Sigmoid colon (tissue), 7 donors: Measurements from ENCODE around the gene PTPN9. TPM values are rescaled to one million over a fixed set of nuclear protein-coding genes. Genes with fewer than 3 reads are reported as not detected.
"Not testable (repeated sequence)": the region's sequence is repeated elsewhere in the genome, so short reads cannot be mapped to it uniquely, and the experiment has no call there.

Source experiments
- DNase-seq: peaks from one replicate; pipeline ENCODE4 v3.0.0-alpha.2; 2019
- H3K27ac ChIP-seq, 4 donors: fragments of 200-600 bp; sonication (generic); one replicate each; pipeline ENCODE4 v1.5.1; 2016 to 2019; ENCODE audit warnings: mild to moderate bottlenecking in 1 of 4
- H3K27me3 ChIP-seq, 3 donors: fragments of 200-600 bp; sonication (generic); one replicate each; pipeline ENCODE4 v1.5.1; 2019; ENCODE audit warnings: mild to moderate bottlenecking in 1 of 3
- H3K36me3 ChIP-seq, 4 donors: fragments of 200-600 bp; sonication (generic); one replicate each; pipeline ENCODE4 v1.5.1; 2016 to 2019
- H3K4me1 ChIP-seq, 4 donors: fragments of 200-600 bp; sonication (generic); one replicate each; pipeline ENCODE4 v1.5.1; 2017 to 2019
- H3K4me3 ChIP-seq, 4 donors: fragments of 200-600 bp; sonication (generic); one replicate each; pipeline ENCODE4 v1.5.1; 2017 to 2019; ENCODE audit warnings: mild to moderate bottlenecking in 2 of 4, moderate library complexity in 1 of 4
- H3K9me3 ChIP-seq, 4 donors: fragments of 200-600 bp in 3 of 4; sonication (generic) in 3 of 4; one replicate each; pipeline versions ENCODE4 v1.5.1 to v1.6.1; 2013 to 2019
- EP300 ChIP-seq, 4 donors: sonication (generic); formaldehyde crosslinking; IDR thresholded peaks; one replicate each; pipeline ENCODE4 v1.6.1; 2017; ENCODE audit warnings: antibody characterized with exemption in 4 of 4
- POLR2A ChIP-seq, 2 donors: fragments of 450-650 bp; IDR thresholded peaks; one replicate each; pipeline ENCODE4 v1.6.1; 2016; ENCODE audit warnings: antibody characterized with exemption in 2 of 2, mild to moderate bottlenecking in 2 of 2, moderate library complexity in 2 of 2
- POLR2AphosphoS5 ChIP-seq, 4 donors: sonication (generic); formaldehyde crosslinking; IDR thresholded peaks; one replicate each; pipeline ENCODE4 v1.6.1; 2017; ENCODE audit warnings: antibody characterized with exemption in 4 of 4
- WGBS, 2 donors: extraction: QIAGEN DNeasy Blood & Tissue Kit; methylation state at CpG; one replicate each; pipeline ENCODE4 v1.1.7; 2013; 5-methylcytosine and 5-hydroxymethylcytosine counted together
- intact Hi-C: fragments of 100-400 bp; cut with DNase I; formaldehyde crosslinking; loops from one replicate; pipeline ENCODE4 v1.15.1; 2023
- polyA plus RNA-seq, 3 donors: library from polyadenylated mRNA; stranded (reverse); fragments of 200-250 nt; gene quantifications; one replicate each; pipeline ENCODE4 v1.2.3, GENCODE V29; 2013
- total RNA-seq, 4 donors: library from RNA; depleted of rRNA; stranded (reverse); fragments of >200 nt; gene quantifications; one replicate each; pipeline ENCODE4 v1.1.0, GENCODE V29; 2016
- TF ChIP-seq, protein P1 (sequence below), 4 experiments: fragments of 450-650 bp in 3 of 4; fragments of 200-600 bp in 1 of 4; IDR thresholded peaks; one replicate each; pipeline ENCODE4 v1.5.1; 2016 to 2019; ENCODE audit warnings: antibody characterized with exemption in 4 of 4, mild to moderate bottlenecking in 3 of 4, moderate library complexity in 2 of 4
- donor health status: healthy with polysubstance abuse.
- donor health status: Bipolar disorder and iron deficiency.
- donor health status: healthy.

The PTPN9 gene
- total and polyA plus RNA-seq, 7 donors, result 12.2 to 23.1 (median 19.8) TPM

DNA sequence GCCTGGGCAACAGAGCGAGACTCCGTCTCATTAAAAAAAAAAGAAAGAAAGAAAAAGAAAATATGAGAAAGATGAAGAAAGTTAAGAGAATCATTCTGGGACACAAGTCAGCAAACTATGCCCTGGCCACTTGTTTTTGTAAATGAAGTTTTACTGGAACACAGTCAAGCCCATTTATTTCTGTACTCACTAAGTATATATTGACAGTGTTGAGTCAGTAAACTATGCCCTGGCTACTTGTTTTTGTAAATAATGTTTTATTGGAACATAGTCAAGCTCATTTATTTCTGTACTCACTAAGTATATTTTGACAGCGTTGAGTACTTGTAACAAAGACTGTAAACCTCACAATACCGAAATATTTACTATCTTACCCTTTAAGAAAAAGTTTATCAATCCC is 85.4 kb downstream of the PTPN9 start:
- no peaks in the 10 kb centered on the region for H3K9me3 ChIP-seq
- WGBS, 2 donors, result 92 to 95% methylated on average over 4 of the region's 4 CpGs
- DNase-seq, result no peak
- H3K36me3 ChIP-seq, result peaks cover 0 to 62% (median 15%) of the 10 kb centered on the region in 4 donors
- no peak overlapping the region for H3K4me3 ChIP-seq
- TF ChIP-seq EP300 (IDR thresholded peaks at IDR 0.05) (no peak), POLR2A (IDR thresholded peaks at IDR 0.05) (no peak), POLR2AphosphoS5 (IDR thresholded peaks at IDR 0.05) (no peak)
- TF ChIP-seq, protein P1, sequence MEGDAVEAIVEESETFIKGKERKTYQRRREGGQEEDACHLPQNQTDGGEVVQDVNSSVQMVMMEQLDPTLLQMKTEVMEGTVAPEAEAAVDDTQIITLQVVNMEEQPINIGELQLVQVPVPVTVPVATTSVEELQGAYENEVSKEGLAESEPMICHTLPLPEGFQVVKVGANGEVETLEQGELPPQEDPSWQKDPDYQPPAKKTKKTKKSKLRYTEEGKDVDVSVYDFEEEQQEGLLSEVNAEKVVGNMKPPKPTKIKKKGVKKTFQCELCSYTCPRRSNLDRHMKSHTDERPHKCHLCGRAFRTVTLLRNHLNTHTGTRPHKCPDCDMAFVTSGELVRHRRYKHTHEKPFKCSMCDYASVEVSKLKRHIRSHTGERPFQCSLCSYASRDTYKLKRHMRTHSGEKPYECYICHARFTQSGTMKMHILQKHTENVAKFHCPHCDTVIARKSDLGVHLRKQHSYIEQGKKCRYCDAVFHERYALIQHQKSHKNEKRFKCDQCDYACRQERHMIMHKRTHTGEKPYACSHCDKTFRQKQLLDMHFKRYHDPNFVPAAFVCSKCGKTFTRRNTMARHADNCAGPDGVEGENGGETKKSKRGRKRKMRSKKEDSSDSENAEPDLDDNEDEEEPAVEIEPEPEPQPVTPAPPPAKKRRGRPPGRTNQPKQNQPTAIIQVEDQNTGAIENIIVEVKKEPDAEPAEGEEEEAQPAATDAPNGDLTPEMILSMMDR (IDR thresholded peaks at IDR 0.05), result no peak
- no peak overlapping the region for H3K27ac ChIP-seq
- no peaks in the 10 kb centered on the region for H3K27me3 ChIP-seq
- intact Hi-C loops, result no loop called here
- H3K4me1 ChIP-seq, result no peaks in the 10 kb centered on the region

DNA sequence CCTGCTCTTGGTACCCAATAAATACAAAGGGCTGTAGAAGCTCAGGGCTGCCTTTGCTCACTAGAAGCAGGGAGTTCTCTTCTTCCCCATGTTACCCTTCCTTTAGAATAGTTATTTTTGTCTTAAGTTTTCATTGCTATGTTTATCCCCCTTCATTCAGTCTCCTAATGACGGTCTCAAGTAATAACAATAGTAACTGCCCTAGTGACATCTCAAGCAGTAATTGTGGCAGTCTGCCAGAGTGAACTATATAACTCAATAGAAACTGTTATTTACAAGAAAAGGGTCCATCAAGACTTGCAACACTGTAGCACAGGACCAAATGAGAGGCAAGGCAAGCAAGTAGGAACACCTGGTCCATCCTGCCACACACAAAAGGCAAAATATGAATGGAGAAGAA is 95.2 kb downstream of the PTPN9 start:
- no peak for DNase-seq
- 88 to 97% methylated on average over 1 of the region's 1 CpG for WGBS, 2 donors
- no peaks in the 10 kb centered on the region for H3K27me3 ChIP-seq
- intact Hi-C loops, result no loop called here
- no peak overlapping the region for H3K27ac ChIP-seq
- peaks cover 0 to 41% (median 7%) of the 10 kb centered on the region in 4 donors for H3K36me3 ChIP-seq
- TF ChIP-seq POLR2A (IDR thresholded peaks at IDR 0.05), result no peak
- TF ChIP-seq POLR2AphosphoS5 (IDR thresholded peaks at IDR 0.05), result no peak
- TF ChIP-seq EP300 (IDR thresholded peaks at IDR 0.05), result no peak
- TF ChIP-seq, protein P1 (IDR thresholded peaks at IDR 0.05), result no peak
- no peaks in the 10 kb centered on the region for H3K4me1 ChIP-seq
- H3K4me3 ChIP-seq, result no peak overlapping the region
- H3K9me3 ChIP-seq, result no peaks in the 10 kb centered on the region

DNA sequence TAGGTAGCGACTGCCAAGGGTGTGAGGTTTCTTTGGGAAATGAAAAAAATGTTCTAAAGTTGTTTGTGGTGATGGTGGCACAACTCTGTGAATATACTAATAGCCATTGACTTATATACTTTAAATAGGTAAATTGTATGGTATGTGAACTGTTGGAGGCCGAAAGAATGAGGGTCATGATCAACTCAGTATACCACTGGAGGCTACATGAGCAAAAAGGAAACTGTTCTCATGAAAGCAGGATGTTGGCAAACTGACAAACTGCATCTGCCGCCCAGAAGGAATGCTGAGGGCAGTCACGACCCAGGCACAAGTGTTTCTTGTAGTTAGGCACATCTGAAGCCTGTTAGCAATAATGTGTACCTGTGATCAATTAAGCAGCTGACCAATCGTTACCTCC is 95.6 kb downstream of the PTPN9 start:
- peaks cover 2 to 41% (median 11%) of the 10 kb centered on the region in 4 donors for H3K36me3 ChIP-seq
- 85 to 92% methylated on average over 5 of the region's 5 CpGs for WGBS, 2 donors
- DNase-seq, H3K27ac ChIP-seq, intact Hi-C loops, H3K9me3 ChIP-seq, H3K4me1 ChIP-seq, H3K4me3 ChIP-seq, H3K27me3 ChIP-seq: not testable (repeated sequence)

DNA sequence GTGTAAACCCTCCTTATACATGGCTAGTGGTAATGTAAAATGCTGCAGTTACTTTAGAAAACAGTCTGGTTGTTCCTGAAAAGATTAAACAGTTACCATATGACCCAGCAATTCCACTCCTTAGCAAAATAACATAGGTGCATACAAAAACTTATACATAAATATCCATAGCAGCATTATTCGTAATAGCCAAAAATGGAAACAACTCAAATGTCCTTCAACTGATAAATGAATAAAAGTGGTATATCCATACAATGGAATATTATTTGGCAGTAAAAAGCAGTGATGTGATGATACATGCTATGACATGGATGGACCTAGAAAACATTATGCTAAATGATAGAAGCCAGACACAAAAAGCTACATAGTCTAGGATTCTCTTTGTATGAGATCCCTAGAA is 96.0 kb downstream of the PTPN9 start:
- no peaks in the 10 kb centered on the region for H3K9me3 ChIP-seq
- H3K36me3 ChIP-seq, result peaks cover 7 to 41% (median 14%) of the 10 kb centered on the region in 4 donors
- no peaks in the 10 kb centered on the region for H3K4me1 ChIP-seq
- intact Hi-C loops, result no loop called here
- no peak overlapping the region for H3K27ac ChIP-seq
- no peak for DNase-seq
- H3K4me3 ChIP-seq, result no peak overlapping the region
- TF ChIP-seq, protein P1 (IDR thresholded peaks at IDR 0.05), result no peak
- TF ChIP-seq POLR2A (IDR thresholded peaks at IDR 0.05) (no peak), EP300 (IDR thresholded peaks at IDR 0.05) (no peak), POLR2AphosphoS5 (IDR thresholded peaks at IDR 0.05) (no peak)
- H3K27me3 ChIP-seq, result no peaks in the 10 kb centered on the region
- WGBS, 2 donors, result 93 to 99% methylated on average over 1 of the region's 1 CpG

DNA sequence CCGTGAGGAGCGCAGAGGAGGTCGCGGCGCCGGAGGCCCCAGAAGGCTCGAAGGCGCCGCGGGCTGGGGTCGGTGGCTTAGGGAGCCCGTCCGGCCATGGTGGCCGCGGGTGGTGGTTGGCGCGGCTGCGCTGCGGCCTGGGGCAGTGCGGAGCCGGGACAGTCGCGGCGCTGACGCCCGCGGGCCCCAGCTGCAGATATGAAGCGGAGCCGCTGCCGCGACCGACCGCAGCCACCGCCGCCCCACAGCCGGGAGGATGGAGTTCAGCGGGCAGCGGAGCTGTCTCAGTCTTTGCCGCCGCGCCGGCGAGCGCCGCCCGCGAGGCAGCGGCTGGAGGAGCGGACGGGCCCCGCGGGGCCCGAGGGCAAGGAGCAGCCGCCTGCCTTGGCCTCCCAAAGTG is 98.7 kb downstream of the PTPN9 start:
- H3K9me3 ChIP-seq, DNase-seq, H3K27ac ChIP-seq, intact Hi-C loops, H3K4me1 ChIP-seq, H3K4me3 ChIP-seq, H3K27me3 ChIP-seq: not testable (repeated sequence)
- peaks cover 7 to 36% (median 11%) of the 10 kb centered on the region in 4 donors for H3K36me3 ChIP-seq
- 98% methylated on average over 54 of the region's 54 CpGs for WGBS, 2 donors

DNA sequence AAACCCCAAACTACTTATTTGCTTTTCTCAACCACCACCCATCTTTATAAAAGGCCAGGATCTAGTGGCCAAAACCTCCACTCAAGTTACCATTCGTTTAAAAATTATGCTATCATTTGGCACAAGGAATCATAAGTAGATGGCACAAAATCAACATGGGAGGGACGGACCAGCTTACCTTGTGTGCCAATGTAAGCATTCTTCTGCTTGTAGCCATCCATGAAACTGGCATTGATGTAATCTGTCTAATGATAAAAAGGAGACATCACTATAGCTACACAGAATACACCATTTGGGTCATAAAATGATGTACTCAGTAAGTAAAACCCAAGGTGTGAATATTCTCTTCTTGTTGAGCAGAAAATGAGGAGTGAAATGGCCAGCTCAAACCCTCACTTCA is 99.4 kb downstream of the PTPN9 start:
- TF ChIP-seq, protein P1 (IDR thresholded peaks at IDR 0.05), result no peak
- TF ChIP-seq POLR2AphosphoS5 (IDR thresholded peaks at IDR 0.05) (no peak), POLR2A (IDR thresholded peaks at IDR 0.05) (no peak), EP300 (IDR thresholded peaks at IDR 0.05) (no peak)
- H3K27ac ChIP-seq, result no peak overlapping the region
- 92 to 96% methylated on average over 2 of the region's 2 CpGs for WGBS, 2 donors
- intact Hi-C loops, result no loop called here
- no peak overlapping the region for H3K4me3 ChIP-seq
- H3K27me3 ChIP-seq, result no peaks in the 10 kb centered on the region
- no peaks in the 10 kb centered on the region for H3K4me1 ChIP-seq
- no peak for DNase-seq
- H3K9me3 ChIP-seq, result no peaks in the 10 kb centered on the region
- H3K36me3 ChIP-seq, result peaks cover 7 to 44% (median 11%) of the 10 kb centered on the region in 4 donors

DNA sequence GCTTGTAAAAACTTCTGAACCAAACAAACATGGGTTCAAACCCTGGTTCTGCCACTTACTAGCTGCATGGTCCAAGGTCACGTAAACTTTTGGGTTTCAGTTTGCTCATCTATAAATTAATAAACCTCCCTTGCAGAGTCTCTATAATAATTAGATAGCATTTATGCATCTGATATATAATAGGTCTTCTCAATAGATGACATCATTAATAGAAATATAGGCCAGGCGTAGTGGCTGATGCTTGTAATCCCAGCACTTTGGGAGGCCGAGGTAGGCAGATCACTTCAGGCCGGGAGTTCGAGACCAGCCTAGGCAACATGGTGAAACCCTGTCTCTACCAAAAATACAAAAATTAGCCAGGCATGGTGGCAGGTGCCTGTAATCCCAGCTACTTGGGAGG is 102.0 kb downstream of the PTPN9 start:
- H3K27me3 ChIP-seq, H3K4me1 ChIP-seq, H3K4me3 ChIP-seq, DNase-seq, H3K27ac ChIP-seq, H3K9me3 ChIP-seq, intact Hi-C loops: not testable (repeated sequence)
- peaks cover 11 to 63% (median 15%) of the 10 kb centered on the region in 4 donors for H3K36me3 ChIP-seq
- WGBS, 2 donors, result 96 to 97% methylated on average over 5 of the region's 5 CpGs
